Caki2 (cell line): ENCODE measurements around the gene CCNF. TPM values are rescaled to one million over a fixed set of nuclear protein-coding genes. Genes with fewer than 3 reads are reported as not detected.
A peak's percentile ranks its signal among the peaks of the same experiment; 100 is the strongest.
"Not testable (repeated sequence)": the region's sequence is repeated elsewhere in the genome, so short reads cannot be mapped to it uniquely, and the experiment has no call there.

Source experiments
- DNase-seq: peaks from one replicate; pipeline ENCODE4 v3.0.0-alpha.2; 2015; ENCODE audit warnings: low read depth
- in situ Hi-C: cut with HindIII; loops from 2 replicates; pipeline ENCODE4 v1.10.0; 2016; ENCODE audit warnings: low sequenced_read_pairs, low pct_unique_long_range_greater_than_20kb, mixed read lengths
- total RNA-seq: library from RNA; depleted of rRNA; stranded (reverse); fragments of >200 nt; shearing (Covaris generic); gene quantifications from 2 replicates; pipeline ENCODE4 v1.2.3, GENCODE V29; 2014; ENCODE audit warnings: low replicate concordance

The CCNF gene
- total RNA-seq, 1 experiment from 2014 or later = 40.3 TPM

DNA sequence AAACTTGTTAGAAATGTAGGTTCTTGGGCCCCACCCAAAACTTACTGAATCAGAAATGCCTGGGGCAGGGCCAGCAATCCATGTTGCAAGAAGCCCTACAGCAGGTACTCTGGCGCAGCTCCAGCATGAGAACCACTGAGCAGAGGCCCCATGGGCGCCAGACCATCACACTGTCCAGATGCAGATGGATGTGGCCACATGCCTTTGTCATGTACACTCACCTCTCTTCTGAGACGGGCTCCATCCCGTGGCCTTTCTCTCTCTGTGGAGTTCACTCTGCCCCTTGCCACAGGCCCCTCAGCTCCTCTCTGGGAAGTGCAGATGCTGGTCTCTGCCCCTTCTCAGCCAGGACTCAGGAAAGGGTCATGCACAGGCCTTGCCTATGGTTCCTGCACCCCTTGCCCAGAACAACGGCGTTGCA lies 2.3 kb upstream of the CCNF start:
- DNase-seq = no peak
- in situ Hi-C loops = no loop called here

DNA sequence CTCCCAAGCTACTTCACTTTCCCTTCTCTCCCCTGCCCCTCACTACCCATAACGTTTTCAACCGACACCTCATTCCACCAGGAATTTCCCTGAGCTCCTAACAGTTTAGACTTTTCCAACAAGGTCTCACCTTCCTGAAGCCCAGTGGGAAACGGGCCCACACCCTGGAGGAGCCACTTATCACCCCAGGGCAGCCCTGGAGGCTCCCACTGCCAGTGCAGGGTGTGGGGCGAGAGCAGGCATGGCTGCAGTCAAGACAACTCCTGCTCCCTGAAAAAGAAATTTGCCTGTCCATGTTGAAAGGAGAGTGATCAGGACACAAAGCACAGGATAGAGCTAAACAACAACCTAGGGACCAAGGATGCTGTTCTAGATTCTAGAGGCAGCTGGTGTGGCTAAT lies 1.7 kb upstream of the CCNF start:
- in situ Hi-C loops = no loop called here
- no peak for DNase-seq

DNA sequence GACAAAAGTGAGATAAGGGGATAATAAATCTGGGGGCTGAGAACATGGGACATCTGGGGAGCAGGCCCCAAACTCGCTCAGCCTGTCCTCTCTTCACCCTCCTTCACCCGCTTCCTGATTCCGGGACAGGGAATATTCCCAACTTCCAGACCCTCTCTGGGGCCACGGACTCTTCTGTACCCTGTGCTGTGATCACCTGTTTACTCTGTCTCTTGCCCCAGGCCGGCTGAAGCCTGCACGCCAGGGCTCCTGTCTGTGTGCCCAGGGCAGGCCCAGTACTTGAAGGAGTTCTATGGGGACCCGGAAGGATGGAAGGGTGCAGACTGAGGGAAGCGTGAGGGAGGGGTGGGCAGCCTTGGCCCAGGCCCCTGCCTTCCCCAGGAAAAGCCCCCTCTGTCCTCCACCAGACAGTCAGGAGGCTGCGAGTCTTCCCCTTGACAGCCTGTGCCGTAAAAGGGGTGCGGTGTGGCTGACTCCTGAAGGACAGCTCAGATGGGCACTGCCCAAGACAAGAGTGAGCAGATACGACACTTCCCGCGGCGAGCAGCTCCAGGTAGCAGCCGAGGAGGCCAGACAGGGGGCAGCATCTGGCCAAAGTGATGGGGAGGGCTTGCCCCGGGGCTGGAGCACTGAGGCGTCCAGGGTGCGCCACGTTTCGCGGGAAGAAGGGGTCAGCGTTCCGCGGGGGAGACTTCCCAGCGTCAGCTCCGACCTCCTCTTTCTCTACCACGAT lies 1.0 kb upstream of the CCNF start:
- DNase-seq = peak; percentile 38
- in situ Hi-C loops = no loop called here

DNA sequence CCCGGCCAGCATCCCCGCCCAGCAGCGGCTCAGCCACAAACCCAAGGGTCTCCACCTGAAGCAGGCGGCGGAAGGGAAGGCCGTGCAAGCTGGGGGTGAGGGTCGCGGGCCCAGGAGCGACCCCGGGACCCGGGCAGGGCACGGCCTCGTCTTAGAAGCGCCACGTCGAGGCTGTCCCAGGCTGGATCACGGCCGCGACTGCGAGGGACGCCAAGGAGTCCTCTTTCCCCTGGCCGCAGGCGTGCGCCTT lies 538 bp upstream of the CCNF start:
- in situ Hi-C loops = no loop called here
- no peak for DNase-seq

DNA sequence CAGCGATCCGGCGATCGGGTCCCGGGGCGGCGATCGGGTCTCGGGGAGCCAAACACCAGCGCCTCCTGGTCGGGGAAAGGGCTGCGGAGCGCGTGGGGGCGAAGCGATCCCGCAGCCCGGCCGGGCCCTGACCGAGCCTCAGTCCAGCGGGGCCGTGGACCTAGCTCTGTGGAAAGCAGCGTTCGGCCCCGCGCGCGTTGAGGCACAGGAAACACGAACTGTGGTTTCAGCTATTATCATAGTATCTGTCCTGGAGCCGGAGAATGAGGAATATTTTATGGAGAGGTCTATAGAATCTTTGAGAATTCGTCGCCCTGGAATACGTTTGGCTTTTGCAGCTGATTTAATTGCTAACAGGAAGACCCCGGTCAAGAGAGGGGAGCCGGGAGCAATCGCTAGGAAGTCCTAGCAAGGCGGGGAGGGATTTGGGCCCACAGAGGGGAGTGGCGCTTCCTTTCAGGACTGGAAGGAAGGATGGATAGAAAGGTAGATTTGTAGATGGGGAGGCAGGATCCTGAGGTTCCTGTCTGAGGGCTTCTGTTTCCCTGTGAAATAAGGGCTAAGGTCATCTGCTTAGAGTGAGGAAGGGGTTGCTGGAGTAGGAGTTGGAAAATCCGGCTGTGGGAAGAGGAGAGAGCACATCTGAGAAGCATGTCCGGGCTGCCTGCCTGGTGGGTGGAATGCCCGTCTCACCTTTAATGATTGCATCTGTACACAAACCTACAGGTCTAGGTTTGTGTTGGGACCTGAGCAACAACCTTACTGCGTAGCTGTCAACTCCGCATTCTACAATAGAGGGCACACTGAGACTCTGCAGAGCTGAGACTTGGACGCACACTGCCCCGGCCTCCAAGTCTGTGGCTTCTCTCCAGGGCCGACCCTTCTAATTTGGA lies 770 bp downstream of the CCNF start:
- DNase-seq = no peak
- in situ Hi-C loops = no loop called here

DNA sequence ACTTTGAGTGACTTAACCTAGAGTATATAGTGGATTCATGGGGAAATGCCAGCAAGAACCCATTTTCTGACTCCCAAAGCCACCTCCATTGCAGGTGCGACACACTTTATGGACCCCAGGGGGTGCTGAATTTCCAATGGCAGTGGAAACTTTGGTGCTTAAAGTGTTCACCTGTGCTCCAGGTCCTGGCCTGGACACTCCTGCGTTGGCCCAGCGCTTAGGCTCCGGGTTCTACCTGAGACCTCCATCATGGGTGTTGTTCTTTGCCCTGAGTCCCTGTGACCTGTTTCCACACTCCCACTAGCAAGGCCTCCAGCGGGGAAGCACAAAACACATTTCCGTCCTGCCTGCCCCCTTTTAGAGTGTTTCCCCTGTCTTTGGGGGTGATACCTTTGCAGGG lies 3.0 kb downstream of the CCNF start:
- no peak for DNase-seq
- in situ Hi-C loops = no loop called here

DNA sequence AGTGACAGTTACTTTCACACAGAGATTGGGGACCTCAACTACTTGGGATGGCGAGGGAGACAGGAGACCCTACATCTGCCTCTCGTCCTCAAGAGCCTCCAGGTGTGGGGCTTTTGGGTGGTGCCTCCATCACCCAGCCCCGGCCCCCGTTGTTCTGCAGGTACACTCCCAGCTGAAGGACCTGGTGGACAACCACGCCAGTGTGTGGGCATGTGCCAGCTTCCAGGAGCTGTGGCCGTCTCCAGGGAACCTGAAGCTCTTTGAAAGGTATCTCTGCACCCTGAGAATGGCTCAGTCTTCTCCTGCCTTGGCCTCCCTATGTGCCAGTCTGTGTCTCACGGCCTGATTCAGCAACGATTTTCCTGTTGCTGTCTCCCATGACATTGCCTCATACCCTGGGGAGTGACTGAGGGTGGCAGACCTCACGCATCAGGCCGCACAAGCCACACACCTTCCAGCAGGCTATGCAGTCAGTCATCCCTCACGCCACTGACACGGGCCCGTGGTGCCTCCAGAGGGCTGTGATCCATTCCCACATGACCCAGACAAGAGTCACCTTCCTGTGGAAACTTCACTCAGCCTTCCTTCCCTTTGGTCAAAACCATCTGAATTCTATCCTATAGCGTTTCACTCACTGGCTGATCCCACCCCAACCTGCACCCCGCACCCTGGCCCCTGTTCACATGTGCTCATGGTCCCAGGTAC lies 3.7 kb downstream of the CCNF start:
- DNase-seq = no peak
- in situ Hi-C loops = no loop called here

DNA sequence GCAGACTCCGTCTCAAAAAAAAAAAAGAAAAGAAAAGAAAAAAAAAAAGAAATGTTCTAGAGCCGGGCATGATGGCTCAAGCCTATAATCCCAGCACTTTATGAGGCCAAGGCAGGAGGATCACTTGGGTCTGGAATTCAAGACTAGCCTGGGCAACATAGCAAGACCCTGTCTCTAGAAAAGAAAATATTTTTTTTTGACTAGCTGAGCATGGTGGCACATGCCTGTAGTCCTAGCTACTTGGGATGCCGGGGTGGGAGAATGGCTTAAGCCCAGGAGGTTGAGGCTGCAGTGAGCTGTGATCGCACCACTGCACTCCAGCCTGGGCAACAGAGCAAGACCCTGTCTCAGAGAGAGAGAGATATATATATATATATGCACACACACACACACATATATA lies 6.0 kb downstream of the CCNF start:
- in situ Hi-C loops, DNase-seq: not testable (repeated sequence)

DNA sequence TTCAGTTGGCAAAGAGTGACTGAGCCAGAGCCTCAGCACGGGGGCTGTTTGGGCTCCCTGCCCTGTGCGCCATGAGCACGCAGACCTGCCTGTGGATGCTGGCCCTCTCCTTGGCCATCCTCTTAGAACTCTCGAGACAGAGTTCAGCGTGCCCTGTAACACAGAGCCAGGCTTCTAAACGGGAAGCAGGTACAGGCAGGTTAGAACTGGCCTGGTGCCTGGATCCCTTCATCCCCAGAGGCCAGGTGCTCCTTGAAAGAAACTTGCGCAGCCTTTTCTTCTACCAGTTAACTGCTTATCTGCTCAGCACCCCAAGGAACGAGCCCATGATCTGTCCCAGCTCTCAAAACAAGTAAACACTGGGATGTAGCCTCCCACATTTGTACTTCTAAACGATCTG lies 6.9 kb downstream of the CCNF start:
- DNase-seq = no peak
- in situ Hi-C loops = no loop called here

DNA sequence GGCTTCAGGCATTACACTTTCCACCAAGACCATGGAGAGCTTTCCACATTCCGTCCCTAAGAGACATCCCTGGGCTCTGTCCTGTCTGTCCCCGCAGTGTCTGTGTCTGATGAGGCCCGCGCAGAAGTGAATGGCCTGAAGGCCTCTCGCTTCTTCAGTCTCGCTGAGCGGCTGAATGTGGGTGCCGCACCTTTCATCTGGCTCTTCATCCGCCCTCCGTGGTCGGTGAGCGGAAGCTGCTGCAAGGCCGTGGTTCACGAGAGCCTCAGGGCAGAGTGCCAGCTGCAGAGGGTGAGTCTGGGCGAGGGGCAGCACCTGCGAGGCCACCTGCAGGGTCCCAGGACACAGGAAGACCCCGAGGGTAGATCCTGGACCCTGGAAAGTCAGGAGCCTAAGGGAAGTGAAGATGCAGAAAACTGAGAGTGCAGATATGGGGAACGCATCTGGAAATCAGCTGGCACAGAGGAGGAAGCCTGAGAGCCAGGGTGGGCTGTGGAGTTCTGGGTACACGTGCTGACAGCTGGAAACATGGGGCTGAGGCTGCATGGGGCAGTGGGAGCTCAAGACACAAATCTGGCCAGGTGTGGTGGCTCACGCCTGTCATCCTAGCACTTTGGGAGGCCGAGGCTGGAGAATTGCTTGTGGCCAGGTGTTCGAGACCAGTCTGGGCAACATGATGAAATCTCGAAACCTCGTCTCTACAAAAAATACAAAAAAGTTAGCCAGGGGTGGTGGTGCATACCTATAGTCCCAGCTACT lies 8.0 kb downstream of the CCNF start:
- DNase-seq = no peak

DNA sequence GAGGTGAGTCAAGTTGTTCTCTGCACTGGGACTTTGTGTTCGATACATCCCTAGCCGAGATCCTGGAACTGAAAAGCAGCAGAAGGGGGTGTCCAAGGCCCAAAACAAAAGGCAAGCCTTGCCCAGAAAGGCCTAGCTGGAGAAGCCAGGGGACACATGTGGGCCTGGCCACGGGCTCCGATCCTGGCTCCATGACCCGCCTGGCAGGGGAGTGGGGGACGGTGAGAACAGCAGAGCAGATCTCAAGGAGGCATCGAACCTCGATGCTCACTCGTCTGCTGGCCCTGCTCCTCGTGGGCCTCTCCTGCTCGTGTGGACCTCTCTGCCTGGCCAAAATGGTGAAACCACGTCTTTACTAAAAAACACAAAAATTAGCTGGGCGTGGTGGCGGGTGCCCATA lies 8.9 kb downstream of the CCNF start:
- DNase-seq = no peak
- in situ Hi-C loops = no loop called here

More for the DNA sequence above, 8.0 kb downstream of the CCNF start:
- in situ Hi-C loops = no loop called here

DNA sequence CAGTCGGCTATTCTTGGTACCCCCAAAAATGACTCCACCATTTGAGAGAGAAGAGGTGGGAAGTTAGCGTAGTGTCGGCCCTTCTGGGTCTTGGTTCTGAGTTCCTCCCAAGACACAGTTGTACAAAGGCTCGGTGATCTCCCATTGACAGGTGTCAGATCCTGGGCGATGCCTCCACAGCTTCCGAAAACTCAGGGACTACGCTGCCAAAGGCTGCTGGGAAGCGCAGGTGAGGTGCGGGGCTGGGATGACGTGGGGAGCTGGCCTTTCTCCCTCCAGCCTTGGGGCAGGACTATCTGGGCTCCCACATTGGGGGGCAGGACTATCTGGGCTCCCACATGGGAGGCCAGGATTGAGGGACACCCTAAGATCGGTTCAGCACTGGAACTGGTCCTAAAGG lies 10.4 kb downstream of the CCNF start:
- in situ Hi-C loops = no loop called here
- no peak for DNase-seq

DNA sequence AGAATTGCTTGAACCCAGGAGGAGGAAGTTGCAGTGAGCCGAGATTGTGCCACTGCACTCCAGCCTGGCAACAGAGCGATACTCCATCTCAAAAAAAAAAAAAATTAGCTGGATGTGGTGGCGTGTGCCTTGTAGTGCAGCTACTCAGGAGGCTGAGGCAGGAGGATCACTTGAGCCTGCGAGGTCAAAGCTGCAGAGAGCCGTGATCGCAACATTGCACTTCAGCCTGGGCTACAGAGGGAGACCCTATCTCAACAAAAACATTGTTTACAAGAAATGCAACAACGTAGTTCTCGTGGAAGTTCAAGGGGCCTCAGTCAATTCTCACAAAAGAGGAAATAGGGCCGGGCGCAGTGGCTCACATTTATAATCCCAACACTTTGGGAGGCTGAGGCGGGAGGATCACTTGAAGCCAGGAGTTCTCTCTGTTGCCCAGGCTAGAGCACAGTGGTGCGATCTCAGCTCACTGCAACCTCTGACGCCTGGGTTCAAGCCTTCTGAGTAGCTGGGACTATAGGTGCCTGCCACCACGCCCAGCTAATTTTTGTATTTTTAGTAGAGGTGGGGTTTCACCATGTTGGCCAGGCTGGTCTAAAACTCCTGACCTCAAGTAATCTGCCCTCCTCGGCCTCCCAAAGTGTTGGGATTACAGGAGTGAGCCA lies 12.0 kb downstream of the CCNF start:
- in situ Hi-C loops, DNase-seq: not testable (repeated sequence)

DNA sequence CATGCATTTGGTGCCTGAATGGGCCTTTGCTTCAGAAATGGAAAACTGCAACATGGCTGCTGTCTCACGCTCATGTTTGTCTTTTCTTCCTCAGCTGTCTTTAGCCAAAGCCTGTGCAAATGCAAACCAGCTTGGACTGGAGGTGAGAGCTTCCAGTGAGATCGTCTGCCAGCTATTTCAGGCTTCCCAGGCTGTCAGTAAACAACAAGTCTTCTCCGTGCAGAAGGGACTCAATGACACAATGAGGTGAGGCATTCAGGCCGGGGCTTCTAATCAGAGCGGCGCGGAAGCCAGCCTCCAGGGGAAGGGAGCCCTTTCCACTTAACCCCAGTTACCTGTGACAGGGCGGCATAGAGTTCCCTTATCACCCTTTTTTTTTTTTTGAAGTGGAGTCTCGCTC lies 14.3 kb downstream of the CCNF start:
- in situ Hi-C loops = no loop called here
- no peak for DNase-seq

DNA sequence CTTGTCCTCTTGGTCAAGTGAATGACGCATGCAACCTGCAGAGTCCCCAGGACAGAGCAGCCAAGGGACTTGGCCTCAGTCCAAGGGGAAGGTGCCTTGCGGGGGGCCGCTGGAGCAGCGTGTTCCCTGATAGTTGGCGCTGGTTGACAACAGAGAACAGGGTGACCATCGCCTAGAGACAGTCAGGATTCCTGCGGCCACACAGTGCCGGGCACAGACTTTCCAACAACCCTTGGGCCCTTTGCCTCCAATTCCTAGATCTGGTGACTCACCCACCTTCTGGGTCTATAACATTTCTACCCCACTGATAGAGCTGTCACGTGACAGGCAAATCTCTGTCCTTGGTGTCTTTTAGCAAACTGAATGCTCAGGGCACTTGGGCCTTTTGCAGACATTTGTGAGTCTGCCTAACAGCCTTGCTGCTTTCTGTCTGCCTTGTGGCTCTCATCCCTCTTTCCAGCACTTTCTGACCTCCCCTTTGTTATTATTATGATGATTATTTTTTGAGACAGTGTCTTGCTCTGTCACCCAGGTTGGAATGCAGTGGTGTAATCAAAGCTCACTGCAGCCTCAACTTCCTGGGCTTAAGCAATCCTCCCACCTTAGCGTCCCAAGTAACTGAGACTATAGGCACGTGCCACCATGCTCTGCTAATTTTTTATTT lies 18.8 kb downstream of the CCNF start:
- DNase-seq = no peak
- in situ Hi-C loops = no loop called here

DNA sequence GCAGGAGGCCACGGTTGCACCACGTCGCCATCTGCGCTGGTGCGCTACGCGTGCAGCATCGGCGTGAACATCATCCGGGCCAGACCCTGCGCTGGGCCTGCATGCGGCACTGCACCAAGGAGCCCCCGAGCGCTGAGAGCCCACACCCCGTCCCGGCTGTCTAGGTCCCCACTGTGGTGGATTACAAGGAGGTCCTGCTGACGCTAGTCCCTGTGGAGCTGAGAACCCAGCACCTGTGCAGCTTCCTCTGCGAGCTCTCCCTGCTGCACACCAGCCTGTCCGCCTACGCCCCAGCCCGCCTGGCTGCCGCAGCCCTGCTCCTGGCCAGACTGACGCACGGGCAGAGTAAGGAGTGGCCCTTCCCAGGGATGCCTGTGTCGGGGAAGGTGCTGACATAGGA lies 19.9 kb downstream of the CCNF start:
- in situ Hi-C loops = no loop called here
- no peak for DNase-seq

DNA sequence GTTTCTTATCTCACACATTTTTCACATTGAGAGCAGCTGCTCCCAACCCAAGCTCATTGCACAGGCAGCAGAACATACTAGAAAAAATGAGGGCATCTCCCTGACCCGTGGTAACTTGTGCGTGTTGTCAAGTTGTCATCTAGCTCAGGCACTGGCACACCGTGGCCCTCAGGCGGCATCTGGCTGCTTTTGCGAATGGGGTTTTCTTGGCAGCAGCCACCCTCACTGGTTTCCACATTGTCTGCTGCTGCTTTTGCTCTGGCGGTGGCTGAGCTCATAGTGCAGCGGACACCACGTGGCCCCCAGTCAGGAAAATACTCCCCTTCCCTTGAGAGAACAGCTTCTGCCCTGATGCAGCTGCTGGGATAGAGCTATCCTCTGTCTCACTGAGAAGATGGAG lies 21.3 kb downstream of the CCNF start:
- in situ Hi-C loops = no loop called here

DNA sequence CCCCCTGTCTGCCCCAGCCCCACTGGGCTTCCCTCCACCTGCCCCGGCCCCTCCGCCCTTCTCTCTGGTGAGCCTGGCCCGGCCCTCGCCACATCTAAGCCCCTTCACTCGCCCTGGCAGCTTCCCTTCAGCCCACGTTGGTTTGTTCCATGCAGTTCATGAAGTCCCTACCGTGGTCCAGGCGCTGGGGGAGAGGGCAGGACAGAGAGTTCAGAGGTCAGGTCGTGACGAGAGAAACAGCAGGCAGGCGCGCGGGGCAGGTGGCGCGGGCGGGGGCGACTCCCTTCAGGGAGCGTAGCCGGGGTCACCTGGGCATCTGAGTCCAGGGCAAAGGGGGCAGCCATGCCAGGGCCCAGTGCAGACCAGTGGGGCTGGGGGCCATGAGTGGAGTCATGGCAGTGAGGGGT lies 21.7 kb downstream of the CCNF start:
- DNase-seq = no peak
- in situ Hi-C loops = no loop called here

More for the DNA sequence above, 21.3 kb downstream of the CCNF start:
- DNase-seq = no peak
